Measurements from ENCODE around the gene CADPS.

DNA sequence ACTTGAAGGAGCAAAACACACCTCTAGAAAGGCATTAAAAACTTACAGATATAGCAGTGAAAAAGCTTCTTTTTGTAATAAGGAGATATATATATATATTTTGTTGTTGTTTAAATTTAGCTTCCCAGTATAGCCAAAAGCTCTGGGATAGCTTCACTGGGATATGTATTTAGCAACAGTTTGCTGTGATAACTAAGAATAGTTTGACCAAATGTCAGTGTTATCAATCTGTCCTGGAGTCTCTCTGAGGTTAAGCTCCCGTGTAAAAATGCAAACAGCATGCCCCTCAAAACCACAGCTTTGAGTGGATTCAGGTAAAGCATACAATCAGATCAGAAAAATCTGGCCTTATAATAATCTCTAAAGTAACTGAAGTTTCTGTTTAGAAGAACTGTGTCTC lies 2.9 kb downstream of the CADPS start:
- no peak for TF ChIP-seq EZH2 (IDR thresholded peaks at IDR 0.05; ENCODE audit: low read length, unreplicated experiment)
- TF ChIP-seq, protein P1, sequence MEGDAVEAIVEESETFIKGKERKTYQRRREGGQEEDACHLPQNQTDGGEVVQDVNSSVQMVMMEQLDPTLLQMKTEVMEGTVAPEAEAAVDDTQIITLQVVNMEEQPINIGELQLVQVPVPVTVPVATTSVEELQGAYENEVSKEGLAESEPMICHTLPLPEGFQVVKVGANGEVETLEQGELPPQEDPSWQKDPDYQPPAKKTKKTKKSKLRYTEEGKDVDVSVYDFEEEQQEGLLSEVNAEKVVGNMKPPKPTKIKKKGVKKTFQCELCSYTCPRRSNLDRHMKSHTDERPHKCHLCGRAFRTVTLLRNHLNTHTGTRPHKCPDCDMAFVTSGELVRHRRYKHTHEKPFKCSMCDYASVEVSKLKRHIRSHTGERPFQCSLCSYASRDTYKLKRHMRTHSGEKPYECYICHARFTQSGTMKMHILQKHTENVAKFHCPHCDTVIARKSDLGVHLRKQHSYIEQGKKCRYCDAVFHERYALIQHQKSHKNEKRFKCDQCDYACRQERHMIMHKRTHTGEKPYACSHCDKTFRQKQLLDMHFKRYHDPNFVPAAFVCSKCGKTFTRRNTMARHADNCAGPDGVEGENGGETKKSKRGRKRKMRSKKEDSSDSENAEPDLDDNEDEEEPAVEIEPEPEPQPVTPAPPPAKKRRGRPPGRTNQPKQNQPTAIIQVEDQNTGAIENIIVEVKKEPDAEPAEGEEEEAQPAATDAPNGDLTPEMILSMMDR (conservative IDR thresholded peaks at IDR 0.05; ENCODE audit: low read depth, low read length), result no peak
